Inflammatory macrophage treated with lipopolysaccharide for 1 hour (primary cell): Measurements from ENCODE around the gene ASB2.
A peak's percentile ranks its signal among the peaks of the same experiment; 100 is the strongest.

Source experiments
- DNase-seq, 2 donors: peaks; one replicate each; pipeline ENCODE4 v3.0.0-alpha.2; 2020 to 2022

ASB2 gene

GRCh38 chr14:93926873-93927799, 49.2 kb downstream of the ASB2 start, which contains the start of gene FAM181A:
Gene FAM181A, plus strand, starts transcription at chr14:93927344. Its CDS starts 942 bp downstream, at chr14:93928286.
- DNase-seq, result no peak

DNA sequence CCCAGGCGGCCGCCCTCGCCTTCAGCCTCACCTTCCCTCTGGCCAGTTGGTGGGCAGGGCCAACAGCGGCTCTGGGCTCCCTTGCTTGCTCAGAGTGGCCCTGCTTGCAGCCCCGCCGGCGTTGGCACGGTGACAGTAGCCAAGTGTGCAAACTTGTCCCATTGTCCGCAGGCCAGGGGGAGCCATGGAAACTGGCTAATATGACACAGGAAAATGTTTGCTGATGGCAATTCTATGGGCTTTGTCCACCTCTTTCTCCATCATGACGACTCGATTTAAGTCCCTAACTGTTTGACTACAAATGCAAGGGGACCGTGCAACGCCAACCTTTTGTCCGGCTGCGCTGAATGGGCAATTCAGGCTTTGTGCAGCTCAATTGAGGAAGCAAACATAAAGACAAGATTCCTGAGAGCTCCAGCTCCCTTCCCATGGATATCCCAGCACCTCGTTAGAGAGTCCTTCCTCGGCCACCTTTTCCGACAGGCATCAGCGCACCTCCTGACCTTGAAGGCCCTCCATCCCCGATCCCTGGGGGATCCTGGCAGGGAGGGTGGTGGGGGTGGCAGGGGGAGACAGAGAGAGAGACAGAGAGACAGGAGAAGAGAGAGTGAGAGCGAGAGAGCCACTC, 50.0 kb downstream of the ASB2 start:
- no peak for DNase-seq

GRCh38 chr14:93925374-93925895, 50.9 kb downstream of the ASB2 start:
- DNase-seq, result no peak

DNA sequence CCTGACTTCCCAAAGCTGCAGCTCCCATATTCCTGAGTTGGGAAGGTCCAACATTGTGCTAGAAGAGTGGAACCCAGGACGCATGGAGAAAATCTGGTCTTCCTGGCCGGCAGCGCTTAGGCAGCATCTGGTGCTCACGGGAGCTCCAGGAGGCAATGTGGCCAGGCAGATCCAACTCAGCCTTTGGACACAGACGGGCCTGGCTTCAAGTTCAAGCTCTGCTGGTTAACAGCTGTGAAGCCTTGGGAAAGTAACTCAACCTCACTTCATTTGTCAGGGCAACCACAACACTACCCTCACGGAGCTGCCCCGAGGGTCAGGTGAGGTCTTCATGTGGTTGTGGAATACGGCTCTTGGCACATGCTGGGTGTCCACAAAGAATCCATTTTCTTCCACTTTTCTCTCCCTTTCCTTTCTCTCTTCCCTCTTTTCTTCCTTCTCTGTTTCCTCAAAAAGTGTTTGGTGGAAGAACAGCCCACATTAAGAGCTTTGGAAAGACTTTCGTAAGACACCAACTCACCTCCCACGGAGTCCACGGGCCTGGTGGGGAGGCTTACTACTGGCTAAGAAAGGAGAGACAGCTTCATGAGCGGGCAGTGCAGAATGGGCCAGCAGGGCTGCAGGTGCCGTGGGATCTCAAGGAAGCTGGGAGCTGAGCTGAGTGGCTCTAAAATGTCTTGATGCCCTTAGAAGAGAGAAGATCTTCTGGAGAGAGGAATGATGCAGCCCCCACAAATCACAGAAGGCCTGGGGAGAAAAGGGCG, 51.6 kb downstream of the ASB2 start:
- no peak for DNase-seq

GRCh38 chr14:93923626-93924025, 52.7 kb downstream of the ASB2 start:
- DNase-seq, result no peak

- DNase-seq, result no peak
These were observed 55.2 kb downstream of the ASB2 start for GRCh38 chr14:93921001-93921806.

DNA sequence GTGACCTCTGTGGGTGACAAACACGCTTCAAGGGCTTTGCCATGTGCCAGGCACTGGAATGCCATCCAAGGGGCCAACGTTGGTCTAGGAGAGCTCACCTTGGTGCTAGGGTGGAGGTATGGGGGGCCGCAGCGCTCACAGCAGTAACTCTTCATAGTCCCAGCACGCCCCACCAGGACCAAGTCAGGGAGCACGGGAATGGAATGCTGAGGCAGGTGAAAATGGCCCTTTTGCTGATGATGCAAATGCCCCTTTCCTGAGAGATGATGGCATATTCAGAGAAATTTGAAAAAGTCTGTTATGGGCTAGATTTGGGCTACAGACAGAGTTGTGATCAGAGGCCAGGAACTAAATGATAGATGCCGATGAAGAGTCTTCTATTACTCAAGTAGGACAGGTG, 59.2 kb downstream of the ASB2 start:
- no peak for DNase-seq

DNA sequence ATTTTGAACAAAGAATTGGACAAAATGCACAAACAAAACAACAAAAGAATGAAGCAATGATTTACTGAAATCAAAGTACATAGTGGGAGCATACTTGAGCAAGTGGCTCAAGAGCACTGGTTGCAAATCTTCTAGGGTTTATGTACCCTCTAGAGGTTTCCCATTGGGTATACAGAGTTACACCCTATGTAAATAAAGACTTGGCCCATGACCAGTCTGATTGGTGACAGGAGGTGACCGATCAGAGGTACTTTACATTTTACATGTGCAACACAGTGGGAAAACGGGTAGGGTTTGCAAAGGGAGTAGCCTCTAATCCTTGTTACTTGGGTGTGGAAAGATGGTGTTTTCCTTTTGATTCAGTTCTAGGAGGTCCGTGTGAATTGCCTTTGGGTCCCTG, 59.9 kb downstream of the ASB2 start:
- no peak for DNase-seq

GRCh38 chr14:93915800-93916199, 60.6 kb downstream of the ASB2 start:
- no peak for DNase-seq

- no peak for DNase-seq
These were observed 61.2 kb downstream of the ASB2 start for GRCh38 chr14:93915070-93915705.

GRCh38 chr14:93914278-93914677, 62.1 kb downstream of the ASB2 start:
- DNase-seq, result no peak

GRCh38 chr14:93912782-93913181, 63.6 kb downstream of the ASB2 start:
- no peak for DNase-seq

DNA sequence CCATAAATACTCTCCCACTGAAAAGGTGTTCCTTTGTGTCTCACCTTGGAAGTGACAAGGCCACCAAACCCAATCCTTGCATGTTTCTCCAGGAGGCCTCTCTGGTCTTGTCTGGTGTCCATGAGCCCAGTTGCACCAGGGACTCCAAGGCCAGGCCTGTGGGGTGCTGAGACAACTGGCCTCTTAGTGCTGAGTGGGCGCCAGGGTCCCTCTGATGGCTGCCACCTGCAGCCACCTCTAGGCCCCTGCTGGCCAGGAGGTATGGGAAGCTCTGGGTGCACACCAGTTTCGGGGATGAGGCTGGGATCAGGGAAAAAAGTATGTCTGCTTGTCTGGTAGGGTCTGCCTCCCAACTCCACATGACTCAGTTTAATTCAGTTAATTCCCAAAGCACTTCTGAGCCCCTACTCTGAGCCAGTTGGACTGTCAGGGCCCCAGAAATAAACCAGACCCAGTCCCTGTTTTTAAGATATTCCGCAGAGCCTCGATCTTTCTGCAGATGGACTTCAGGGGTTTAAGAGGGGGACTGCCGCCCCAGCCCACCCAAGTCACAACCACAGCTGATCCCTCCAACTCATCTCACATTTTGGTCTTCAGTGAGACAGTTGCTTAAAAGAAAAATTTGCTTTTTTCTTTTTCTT, 64.3 kb downstream of the ASB2 start:
- no peak for DNase-seq

GRCh38 chr14:93909429-93910128, 66.8 kb downstream of the ASB2 start:
- no peak for DNase-seq

GRCh38 chr14:93906341-93907329, 69.7 kb downstream of the ASB2 start:
- DNase-seq, result peak in 1 of 2 donors; percentile 62

- DNase-seq, result no peak
These were observed 70.7 kb downstream of the ASB2 start for GRCh38 chr14:93905623-93906022.

- DNase-seq, result no peak
These were observed 72.8 kb downstream of the ASB2 start for GRCh38 chr14:93903342-93904184.

- no peak for DNase-seq
These were observed 73.6 kb downstream of the ASB2 start for GRCh38 chr14:93902619-93903307.
